ENCODE results near the gene RBM24.

DNA sequence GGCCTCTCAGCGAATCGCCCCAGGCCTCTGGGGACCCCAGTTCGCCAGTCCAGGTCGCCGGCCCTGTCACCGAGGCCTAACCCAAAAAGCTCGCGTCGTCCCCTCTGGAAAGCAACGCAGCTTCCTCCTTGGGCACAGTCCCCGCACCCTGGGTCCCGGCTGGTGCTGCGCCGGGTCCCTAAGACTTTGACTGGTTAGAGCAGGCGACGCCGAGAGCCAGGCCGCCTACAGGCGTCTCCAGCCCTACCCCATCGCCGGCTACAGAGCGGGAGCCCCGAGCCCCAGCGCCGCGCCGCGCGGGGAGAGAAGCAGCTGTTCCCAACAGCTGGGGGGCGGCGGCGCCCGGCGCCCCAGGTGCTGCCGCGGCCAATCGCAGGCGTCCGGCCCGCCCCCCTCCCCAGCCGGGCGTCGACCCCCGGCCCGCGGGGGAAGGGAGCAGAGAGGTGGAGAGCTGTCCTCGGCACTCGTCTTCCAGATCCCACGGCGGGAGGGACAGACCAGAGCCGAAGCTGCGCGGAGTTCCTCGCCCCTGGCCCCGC is 540 bp upstream of the RBM24 start:
- TF ChIP-seq, protein P1, sequence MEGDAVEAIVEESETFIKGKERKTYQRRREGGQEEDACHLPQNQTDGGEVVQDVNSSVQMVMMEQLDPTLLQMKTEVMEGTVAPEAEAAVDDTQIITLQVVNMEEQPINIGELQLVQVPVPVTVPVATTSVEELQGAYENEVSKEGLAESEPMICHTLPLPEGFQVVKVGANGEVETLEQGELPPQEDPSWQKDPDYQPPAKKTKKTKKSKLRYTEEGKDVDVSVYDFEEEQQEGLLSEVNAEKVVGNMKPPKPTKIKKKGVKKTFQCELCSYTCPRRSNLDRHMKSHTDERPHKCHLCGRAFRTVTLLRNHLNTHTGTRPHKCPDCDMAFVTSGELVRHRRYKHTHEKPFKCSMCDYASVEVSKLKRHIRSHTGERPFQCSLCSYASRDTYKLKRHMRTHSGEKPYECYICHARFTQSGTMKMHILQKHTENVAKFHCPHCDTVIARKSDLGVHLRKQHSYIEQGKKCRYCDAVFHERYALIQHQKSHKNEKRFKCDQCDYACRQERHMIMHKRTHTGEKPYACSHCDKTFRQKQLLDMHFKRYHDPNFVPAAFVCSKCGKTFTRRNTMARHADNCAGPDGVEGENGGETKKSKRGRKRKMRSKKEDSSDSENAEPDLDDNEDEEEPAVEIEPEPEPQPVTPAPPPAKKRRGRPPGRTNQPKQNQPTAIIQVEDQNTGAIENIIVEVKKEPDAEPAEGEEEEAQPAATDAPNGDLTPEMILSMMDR (IDR thresholded peaks at IDR 0.05) = no peak
- no peak for TF ChIP-seq POLR2AphosphoS5 (IDR thresholded peaks at IDR 0.05)
